SH-SY5Y (cell line): ENCODE data around the gene MRPL52.

ENCODE experiments used
- GATA2 ChIP-seq: IDR thresholded peaks from 2 replicates; pipeline ENCODE4 v1.6.1; 2011; ENCODE audit warnings: mild to moderate bottlenecking, low read depth, low read length
- GATA3 ChIP-seq: IDR thresholded peaks from 2 replicates; pipeline ENCODE4 v1.6.1; 2011; ENCODE audit warnings: low read depth, mild to moderate bottlenecking, low read length, moderate library complexity

DNA sequence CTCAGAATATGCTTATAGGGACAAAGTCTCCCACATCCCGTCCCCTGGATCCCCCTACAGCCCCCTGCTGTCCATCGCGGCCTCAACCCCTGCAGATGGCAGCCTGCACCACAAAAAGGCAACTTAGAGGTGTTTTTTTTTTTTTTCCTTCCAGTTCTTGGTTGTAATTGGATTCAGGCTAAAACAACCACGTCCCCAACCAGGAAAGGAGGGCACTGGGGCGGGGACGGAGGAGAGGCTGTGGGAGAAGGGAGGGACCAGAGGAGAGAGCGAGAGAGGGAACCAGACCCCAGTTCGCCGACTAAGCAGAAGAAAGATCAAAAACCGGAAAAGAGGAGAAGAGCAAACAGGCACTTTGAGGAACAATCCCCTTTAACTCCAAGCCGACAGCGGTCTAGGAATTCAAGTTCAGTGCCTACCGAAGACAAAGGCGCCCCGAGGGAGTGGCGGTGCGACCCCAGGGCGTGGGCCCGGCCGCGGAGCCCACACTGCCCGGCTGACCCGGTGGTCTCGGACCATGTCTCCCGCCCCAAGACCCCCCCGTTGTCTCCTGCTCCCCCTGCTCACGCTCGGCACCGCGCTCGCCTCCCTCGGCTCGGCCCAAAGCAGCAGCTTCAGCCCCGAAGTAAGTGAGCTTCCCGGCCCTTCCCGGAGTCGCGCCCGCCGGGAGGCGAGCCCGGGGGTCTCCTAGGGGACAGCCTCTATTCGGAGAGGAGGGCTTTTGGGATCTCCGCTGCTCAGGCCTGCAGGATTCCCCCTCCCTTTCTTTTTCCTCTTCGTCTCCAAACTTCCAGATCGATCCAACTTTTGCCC lies 6.8 kb downstream of the MRPL52 start, which contains the start of gene MMP14:
- TF ChIP-seq GATA2 (no peak), GATA3 (no peak)
